ENCODE data around the gene PAX6.

DNA sequence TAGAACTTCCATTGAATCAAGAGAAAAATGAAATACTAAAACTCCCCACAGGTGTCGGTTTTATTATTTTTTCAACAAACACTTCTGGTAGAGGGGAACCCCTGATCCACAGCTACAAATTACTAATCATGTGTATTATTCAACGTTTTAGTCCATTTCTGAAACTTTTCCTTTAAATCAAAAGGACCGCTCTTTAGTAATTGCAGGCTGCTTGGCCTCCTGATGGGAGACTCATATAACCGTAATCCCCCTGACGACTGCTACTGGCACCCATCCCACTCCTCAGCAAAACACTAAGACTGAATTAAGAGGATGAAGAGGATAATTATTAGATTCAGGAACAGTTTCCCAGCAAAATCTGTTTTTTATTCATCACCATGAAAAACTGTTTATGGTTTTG lies 46.4 kb downstream of the PAX6 start:
- TF ChIP-seq ZNF274 (IDR thresholded peaks at IDR 0.05; ENCODE audit: low read depth, low read length) (no peak), YY1 (IDR thresholded peaks at IDR 0.05; ENCODE audit: insufficient read depth, insufficient read length) (no peak)
